Karpas-422 (cell line): ENCODE data around the gene ZNF3. TPM values are rescaled to one million over a fixed set of nuclear protein-coding genes. Genes with fewer than 3 reads are reported as not detected.

Experiments used
- DNase-seq: peaks from one replicate; pipeline ENCODE4 v3.0.0-alpha.2; 2015
- H2AFZ ChIP-seq: fragments of 200-600 bp; sonication (generic); 2 replicates; pipeline ENCODE4 v1.6.1; 2014; ENCODE audit warnings: antibody characterized with exemption, low read length, mixed read lengths
- H3K27ac ChIP-seq: fragments of 200-600 bp; sonication (generic); 2 replicates; pipeline ENCODE4 v1.5.1; 2014; ENCODE audit warnings: mild to moderate bottlenecking, low read length, moderate library complexity
- H3K27me3 ChIP-seq: fragments of 200-600 bp; sonication (generic); 2 replicates; pipeline ENCODE4 v1.6.1; 2014; ENCODE audit warnings: low read length, mixed read lengths
- H3K36me3 ChIP-seq: fragments of 200-600 bp; sonication (generic); 2 replicates; pipeline ENCODE4 v1.6.1; 2014; ENCODE audit warnings: low read length, mixed read lengths; ENCODE audit not compliant: insufficient read depth
- H3K4me1 ChIP-seq: fragments of 200-600 bp; sonication (generic); 2 replicates; pipeline ENCODE4 v1.6.1; 2014; ENCODE audit warnings: mild to moderate bottlenecking, low read length, mixed read lengths
- H3K4me2 ChIP-seq: fragments of 200-600 bp; sonication (generic); 2 replicates; pipeline ENCODE4 v1.6.1; 2014; ENCODE audit warnings: low read length, low read depth, mild to moderate bottlenecking; ENCODE audit not compliant: poor library complexity, severe bottlenecking
- H3K4me3 ChIP-seq: fragments of 200-600 bp; sonication (generic); 2 replicates; pipeline ENCODE4 v1.5.1; 2014; ENCODE audit warnings: mild to moderate bottlenecking, antibody characterized with exemption, low read length, mixed read lengths
- H3K79me2 ChIP-seq: fragments of 200-600 bp; sonication (generic); 2 replicates; pipeline ENCODE4 v1.6.1; 2014; ENCODE audit warnings: mild to moderate bottlenecking, low read length, mixed read lengths
- H3K9ac ChIP-seq: fragments of 200-600 bp; sonication (generic); 2 replicates; pipeline ENCODE4 v1.6.0; 2014; ENCODE audit warnings: low read length
- H3K9me2 ChIP-seq: fragments of 200-600 bp; sonication (generic), shearing (Covaris generic); replicated peaks from 2 replicates; pipeline ENCODE4 v1.6.0; 2014; ENCODE audit warnings: mild to moderate bottlenecking, low read length, moderate library complexity; ENCODE audit not compliant: insufficient read depth
- H3K9me3 ChIP-seq: fragments of 300-700, 200-600 bp; sonication (generic); 2 replicates; pipeline ENCODE4 v1.6.1; 2014; ENCODE audit warnings: low read length, mixed read lengths
- H4K20me1 ChIP-seq: fragments of 200-600 bp; sonication (generic); 2 replicates; pipeline ENCODE4 v1.6.1; 2014; ENCODE audit warnings: mild to moderate bottlenecking, antibody characterized with exemption, low read length, low read depth; ENCODE audit not compliant: insufficient read depth
- total RNA-seq: library from RNA; depleted of rRNA; stranded (reverse); fragments of >200 nt; shearing (Covaris generic); gene quantifications from 2 replicates; pipeline ENCODE4 v1.2.3, GENCODE V29; 2014; ENCODE audit warnings: low replicate concordance

The ZNF3 gene
- total RNA-seq, 1 experiment from 2014 or later = 17.6 TPM

GRCh38 chr7:100093925-100094486, 12.5 kb upstream of the ZNF3 start:
- Histone ChIP-seq H3K4me1 (peaks cover 13% of the 10 kb centered on the region), H3K4me3 (no peak overlapping the region), H3K9me2 (no peaks in the 10 kb centered on the region), H3K27ac (no peak overlapping the region), H3K79me2 (peaks cover 20% of the 10 kb centered on the region), H3K27me3 (no peaks in the 10 kb centered on the region), H3K36me3 (peaks cover 51% of the 10 kb centered on the region), H4K20me1 (0 out of 2 replicates have a peak, but pooled peaks cover 5% of the 10 kb centered on the region), H3K9ac (no peak overlapping the region), H2AFZ (no peak overlapping the region), H3K9me3 (no peaks in the 10 kb centered on the region), H3K4me2 (no peak overlapping the region)
- DNase-seq = no peak

GRCh38 chr7:100093498-100093897, 12.0 kb upstream of the ZNF3 start:
- Histone ChIP-seq H3K9ac (no peak overlapping the region), H4K20me1 (0 out of 2 replicates have a peak, but pooled peaks cover 3% of the 10 kb centered on the region), H3K27ac (no peak overlapping the region), H3K79me2 (peaks cover 16% of the 10 kb centered on the region), H3K4me3 (no peak overlapping the region), H3K27me3 (no peaks in the 10 kb centered on the region), H3K4me2 (no peak overlapping the region), H3K4me1 (peaks cover 14% of the 10 kb centered on the region), H3K9me2 (no peaks in the 10 kb centered on the region), H3K36me3 (peaks cover 46% of the 10 kb centered on the region; the same call in 1 of the 2 replicates), H3K9me3 (no peaks in the 10 kb centered on the region), H2AFZ (no peak overlapping the region)
- DNase-seq = peak; percentile 53

- H3K9me2 ChIP-seq = no peaks in the 10 kb centered on the region
- no peak overlapping the region for H2AFZ ChIP-seq
- H3K9ac ChIP-seq = no peak overlapping the region
- no peaks in the 10 kb centered on the region for H3K27me3 ChIP-seq
- H3K79me2 ChIP-seq = peaks cover 12% of the 10 kb centered on the region
- H3K4me1 ChIP-seq = peaks cover 18% of the 10 kb centered on the region
- H3K27ac ChIP-seq = no peak overlapping the region
- H3K9me3 ChIP-seq = no peaks in the 10 kb centered on the region
- H3K4me2 ChIP-seq = no peak overlapping the region
- H3K36me3 ChIP-seq = peaks cover 41% of the 10 kb centered on the region; the same call in 1 of the 2 replicates
- H4K20me1 ChIP-seq = 0 out of 2 replicates have a peak, but pooled peaks cover 3% of the 10 kb centered on the region
- H3K4me3 ChIP-seq = no peak overlapping the region
- DNase-seq = no peak
These were observed 11.5 kb upstream of the ZNF3 start for GRCh38 chr7:100093054-100093453.

GRCh38 chr7:100091411-100092181, 10.1 kb upstream of the ZNF3 start:
- Histone ChIP-seq H3K4me3 (no peak overlapping the region), H3K27ac (no peak overlapping the region), H3K4me1 (peaks cover 20% of the 10 kb centered on the region), H4K20me1 (0 out of 2 replicates have a peak, but pooled peaks cover 3% of the 10 kb centered on the region), H2AFZ (no peak overlapping the region), H3K9me3 (no peaks in the 10 kb centered on the region), H3K36me3 (peaks cover 31% of the 10 kb centered on the region; the same call in 1 of the 2 replicates), H3K9me2 (no peaks in the 10 kb centered on the region), H3K9ac (no peak overlapping the region), H3K27me3 (no peaks in the 10 kb centered on the region), H3K4me2 (no peak overlapping the region), H3K79me2 (peaks cover 11% of the 10 kb centered on the region)
- peak; percentile 59 for DNase-seq

- no peak overlapping the region for H3K27ac ChIP-seq
- no peaks in the 10 kb centered on the region for H3K9me2 ChIP-seq
- no peaks in the 10 kb centered on the region for H3K9me3 ChIP-seq
- no peak overlapping the region for H2AFZ ChIP-seq
- H4K20me1 ChIP-seq = 0 out of 2 replicates have a peak, but pooled peaks cover 3% of the 10 kb centered on the region
- H3K79me2 ChIP-seq = peaks cover 11% of the 10 kb centered on the region
- peaks cover 25% of the 10 kb centered on the region; the same call in 1 of the 2 replicates for H3K36me3 ChIP-seq
- no peak overlapping the region for H3K4me2 ChIP-seq
- H3K27me3 ChIP-seq = no peaks in the 10 kb centered on the region
- H3K4me3 ChIP-seq = no peak overlapping the region
- H3K9ac ChIP-seq = no peak overlapping the region
- H3K4me1 ChIP-seq = peaks cover 20% of the 10 kb centered on the region
- no peak for DNase-seq
These were observed 9.2 kb upstream of the ZNF3 start for GRCh38 chr7:100090527-100091410.

GRCh38 chr7:100089458-100090196, 8.1 kb upstream of the ZNF3 start:
- no peak for DNase-seq
- Histone ChIP-seq H3K4me1 (peaks cover 20% of the 10 kb centered on the region), H3K36me3 (peaks cover 17% of the 10 kb centered on the region; the same call in 1 of the 2 replicates), H2AFZ (no peak overlapping the region; the same call in 1 of the 2 replicates), H3K9me3 (no peaks in the 10 kb centered on the region), H3K27me3 (no peaks in the 10 kb centered on the region), H3K79me2 (peaks cover 11% of the 10 kb centered on the region), H3K4me2 (peak overlapping the region; percentile 96), H3K9ac (peak overlapping the region; percentile 94), H3K27ac (peak overlapping the region; percentile 55; the same call in 1 of the 2 replicates), H4K20me1 (no peaks in the 10 kb centered on the region), H3K4me3 (peak overlapping the region; percentile 96), H3K9me2 (no peaks in the 10 kb centered on the region)

GRCh38 chr7:100088621-100089457, 7.3 kb upstream of the ZNF3 start, which contains the start of gene COPS6:
TSS of gene COPS6 (plus strand) at chr7:100088969. CDS start at chr7:100088991, 22 bp downstream.
- Histone ChIP-seq H3K9me3 (no peaks in the 10 kb centered on the region), H3K9ac (peak within 1 kb of the TSS; percentile 94), H3K4me2 (peak within 1 kb of the TSS; percentile 96), H3K27me3 (no peaks in the 10 kb centered on the region), H3K4me3 (peak within 1 kb of the TSS; percentile 96), H3K79me2 (peaks cover 11% of the 10 kb centered on the region), H3K36me3 (peaks cover 9% of the 10 kb centered on the region; the same call in 1 of the 2 replicates), H3K9me2 (no peaks in the 10 kb centered on the region), H3K27ac (peak within 1 kb of the TSS; percentile 55; the same call in 1 of the 2 replicates), H4K20me1 (no peaks in the 10 kb centered on the region), H2AFZ (peak within 1 kb of the TSS; percentile 77), H3K4me1 (peaks cover 20% of the 10 kb centered on the region)
- peak; percentile 93 for DNase-seq
